GM18909 (cell line): ENCODE data around the gene SGCA.

ENCODE experiments used
- ATAC-seq: cut with Tn5 transposase; IDR thresholded peaks from one replicate; pipeline ENCODE4 v1.9.1; 2021; ENCODE audit warnings: mild to moderate bottlenecking; ENCODE audit not compliant: unreplicated experiment, poor library complexity

SGCA gene

GRCh38 chr17:50205963-50206505 lies 40.2 kb downstream of the SGCA start:
- ATAC-seq, result no peak

GRCh38 chr17:50206604-50207293 lies 40.9 kb downstream of the SGCA start:
- no peak for ATAC-seq

DNA sequence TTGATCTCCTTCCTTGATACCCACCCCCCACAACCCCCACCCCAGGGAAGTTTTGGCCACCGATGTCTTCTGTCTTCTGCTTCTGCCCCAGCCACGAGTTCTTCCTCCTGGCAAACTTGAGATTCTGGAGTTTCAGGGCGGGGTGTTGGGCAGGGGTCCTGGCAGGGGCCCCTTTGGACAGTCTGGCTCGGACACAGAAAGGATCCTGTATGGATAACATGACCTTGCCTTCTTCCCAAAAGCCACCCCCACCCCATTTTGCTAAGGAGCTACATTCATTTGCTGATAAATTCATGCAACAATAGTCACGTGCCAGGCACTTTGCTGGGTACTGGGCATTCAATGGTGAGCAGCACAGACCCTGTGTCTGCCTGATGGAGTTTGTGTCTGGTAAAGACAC lies 41.5 kb downstream of the SGCA start:
- no peak for ATAC-seq

GRCh38 chr17:50207792-50208567 lies 42.2 kb downstream of the SGCA start:
- no peak for ATAC-seq

DNA sequence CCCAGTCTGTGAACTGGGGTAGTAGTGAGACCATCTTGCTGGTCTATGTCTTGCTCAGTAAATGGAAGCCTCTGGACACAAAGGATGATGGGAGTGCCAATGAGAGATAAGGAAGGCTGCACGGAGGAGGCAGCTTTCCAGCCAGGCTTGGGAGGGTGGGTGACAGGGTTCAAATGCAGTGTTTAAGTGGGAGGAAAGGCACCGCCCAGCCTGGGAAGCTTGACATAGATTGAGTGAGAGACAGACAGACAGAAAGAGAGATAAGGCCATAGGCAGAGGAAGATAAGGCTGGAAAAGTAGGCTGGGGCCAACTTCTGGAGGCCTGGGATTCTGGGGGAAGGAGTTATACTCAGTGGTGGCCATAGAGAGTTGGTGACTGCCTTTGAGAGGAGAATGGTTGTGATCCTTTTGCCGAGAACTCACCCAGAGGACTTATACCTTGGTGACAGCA lies 42.8 kb downstream of the SGCA start:
- no peak for ATAC-seq

DNA sequence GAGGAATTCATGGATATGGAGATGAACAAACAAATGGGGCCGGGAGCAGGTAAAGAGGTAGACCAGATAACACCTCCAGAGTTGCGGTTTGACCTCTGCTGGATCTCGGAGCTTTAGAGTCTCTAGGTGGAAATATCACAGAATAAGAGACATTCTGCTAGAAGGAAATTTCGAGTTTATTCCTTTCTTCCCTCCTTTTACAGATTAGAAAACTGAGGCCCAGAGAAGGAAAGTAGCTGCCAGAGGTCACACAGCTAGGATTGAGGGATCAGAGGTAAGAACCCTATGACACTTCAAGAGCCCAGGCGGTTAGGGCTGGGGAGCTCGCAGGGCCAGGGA lies 43.3 kb downstream of the SGCA start:
- ATAC-seq, result no peak

DNA sequence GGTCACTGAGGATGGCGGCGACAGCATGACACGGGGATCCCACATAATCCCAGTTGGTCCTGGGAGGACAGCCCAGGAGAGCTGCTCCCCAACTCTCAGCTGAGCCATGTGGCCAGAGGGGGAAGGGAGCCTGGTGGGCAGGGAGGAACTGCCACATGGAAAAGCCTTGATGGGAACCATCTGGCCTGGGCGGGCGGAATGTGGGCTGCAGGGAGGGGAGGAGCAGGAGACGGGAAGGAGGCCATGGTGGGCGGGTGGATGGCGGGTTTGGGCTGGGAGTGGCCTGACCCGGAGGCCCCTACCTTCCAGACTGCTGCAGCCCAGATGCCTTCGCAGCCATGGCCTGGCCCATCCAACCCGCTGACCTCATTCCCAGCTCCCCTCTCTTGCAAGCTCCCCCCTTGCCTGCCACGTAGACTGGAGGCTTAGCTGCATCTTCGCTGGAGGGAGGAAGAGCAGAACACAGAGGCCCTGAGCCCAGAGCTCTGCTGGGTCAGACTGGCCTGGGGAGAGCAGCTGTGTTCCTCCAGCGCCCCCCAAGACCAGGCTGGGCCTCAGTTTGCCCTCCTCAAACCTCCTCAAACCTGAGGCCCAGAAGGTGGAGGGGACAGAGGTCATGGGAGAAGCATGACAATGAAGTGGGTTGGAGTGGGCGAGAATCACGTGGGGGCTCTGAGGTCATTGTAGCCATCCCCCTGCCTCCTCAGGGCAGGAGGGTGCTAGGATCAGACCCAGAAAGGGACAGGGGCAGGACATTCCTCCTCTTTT lies 43.9 kb downstream of the SGCA start:
- ATAC-seq, result no peak

DNA sequence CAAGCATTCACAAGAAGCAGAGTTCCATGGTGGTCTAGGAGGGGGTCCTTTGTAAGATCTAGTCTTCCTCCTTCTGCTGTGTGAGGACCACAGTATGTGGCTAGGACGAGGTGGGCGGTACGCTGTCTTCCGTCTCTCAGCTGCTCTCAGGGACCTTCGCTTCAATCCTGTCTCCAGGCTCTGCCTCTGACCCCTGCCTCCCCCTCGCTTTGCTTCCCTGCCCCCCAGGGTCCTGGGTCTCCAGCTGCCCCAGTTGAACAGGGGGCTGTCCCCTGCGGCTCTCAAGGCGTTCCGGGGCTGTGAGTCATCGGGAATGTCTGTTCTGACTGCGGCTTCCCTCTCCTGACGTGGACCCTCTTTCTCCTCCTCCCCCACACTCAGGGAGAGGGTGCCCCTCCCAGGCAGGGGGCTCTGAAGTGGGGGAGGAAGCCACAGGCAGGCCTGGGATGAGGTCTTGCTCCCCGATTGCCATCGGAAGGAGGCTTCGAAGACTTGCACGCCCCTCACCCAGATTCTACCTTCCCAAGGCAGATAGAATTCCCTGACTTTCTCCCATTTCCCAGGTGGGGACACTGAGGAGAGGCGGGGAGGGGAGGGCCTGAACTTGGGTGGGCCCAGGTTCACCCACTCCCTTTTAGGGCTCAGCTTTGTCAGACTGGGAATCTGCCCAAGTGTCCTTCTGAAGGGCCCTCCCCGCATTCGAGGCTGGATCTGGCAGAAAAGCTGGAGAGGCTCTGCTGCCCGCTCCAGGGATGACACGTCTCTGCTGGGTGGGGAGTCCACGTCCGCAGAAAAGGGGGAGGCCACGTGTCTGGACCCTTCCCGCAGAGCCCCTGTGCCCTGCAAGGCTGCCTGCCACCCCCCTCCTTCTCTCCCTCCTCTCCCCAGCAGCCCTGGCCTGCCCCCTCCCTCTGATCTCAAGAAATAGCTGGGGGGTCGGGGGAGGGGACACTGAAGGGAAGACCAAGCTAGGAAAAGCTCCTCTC lies 44.7 kb downstream of the SGCA start:
- ATAC-seq, result no peak

- ATAC-seq, result no peak
Observed at GRCh38 chr17:50211249-50212120, 45.7 kb downstream of the SGCA start.

- no peak for ATAC-seq
Observed at GRCh38 chr17:50212121-50212843, 46.5 kb downstream of the SGCA start.

- ATAC-seq, result peak; percentile 93
Observed at GRCh38 chr17:50213026-50214022, 47.5 kb downstream of the SGCA start.

DNA sequence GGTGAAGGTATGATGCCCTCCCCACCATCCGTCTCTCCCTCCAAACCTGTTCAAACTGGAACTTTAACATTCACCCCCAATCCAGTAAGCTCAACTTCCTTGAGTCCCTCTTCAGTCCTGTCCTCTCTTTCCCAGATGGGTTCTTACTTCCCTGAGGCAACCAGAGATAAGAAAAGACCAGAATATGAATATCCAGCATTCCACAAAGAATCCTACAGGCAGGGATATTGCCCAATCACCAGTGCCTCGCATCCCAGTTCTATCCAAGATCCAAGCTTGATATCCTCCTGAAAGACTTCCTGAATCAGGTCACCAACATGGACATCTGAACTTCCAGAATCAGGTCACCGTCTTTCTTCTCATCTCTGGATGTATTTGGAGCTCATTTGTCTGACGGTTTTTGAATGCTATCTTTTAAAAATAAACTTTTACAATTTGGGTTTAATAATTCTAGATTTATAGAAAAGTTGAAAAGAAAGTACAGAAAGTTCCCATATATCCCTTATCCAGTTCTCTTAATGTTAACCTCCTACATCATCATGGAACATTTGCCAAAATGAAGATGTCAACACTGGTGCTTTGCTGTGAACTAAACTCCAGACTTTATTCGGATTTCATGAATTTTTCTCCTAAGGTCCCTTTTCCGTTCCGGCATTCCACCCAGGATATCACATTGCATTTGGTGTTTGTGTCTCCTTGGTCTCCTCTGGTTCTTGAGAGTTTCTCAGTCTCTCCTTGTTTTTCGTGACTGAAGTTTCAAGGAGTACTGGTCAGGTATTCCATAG lies 49.4 kb downstream of the SGCA start:
- ATAC-seq, result no peak

GRCh38 chr17:50217591-50217990 lies 51.8 kb downstream of the SGCA start:
- ATAC-seq, result no peak

GRCh38 chr17:50218071-50218759 lies 52.4 kb downstream of the SGCA start:
- no peak for ATAC-seq

DNA sequence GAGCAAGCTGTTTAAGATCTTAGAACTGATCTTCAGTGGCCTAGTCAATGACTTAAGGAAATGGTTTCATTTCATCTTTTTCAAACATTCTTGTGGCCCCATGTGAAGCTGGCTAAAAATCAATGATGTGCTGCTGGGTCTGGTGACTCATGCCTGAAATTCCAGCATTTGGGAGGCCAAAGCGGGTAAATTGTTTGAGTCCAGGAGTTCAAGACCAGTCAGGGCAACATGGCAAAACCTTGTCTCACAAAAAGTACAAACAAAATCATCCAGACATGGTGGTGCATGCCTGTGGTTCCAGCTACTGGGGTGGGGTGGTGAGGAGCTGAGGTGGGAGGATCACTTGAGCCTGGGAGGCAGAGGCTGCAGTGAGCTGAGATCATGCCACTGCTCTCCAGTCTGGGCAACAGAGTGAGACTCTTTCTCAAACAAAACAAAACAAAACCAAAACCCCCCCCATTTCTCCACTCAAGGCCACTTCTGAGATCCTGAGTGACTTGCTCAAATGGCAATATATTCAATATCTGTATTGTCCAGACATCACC lies 53.0 kb downstream of the SGCA start:
- ATAC-seq, result no peak
